ENCODE data around the gene MLN.

GRCh38 chr6:33752646-33753015 lies 51.2 kb downstream of the MLN start:
- TF ChIP-seq ZNF274 (IDR thresholded peaks at IDR 0.05; ENCODE audit: low read depth, low read length) (no peak), YY1 (IDR thresholded peaks at IDR 0.05; ENCODE audit: insufficient read depth, insufficient read length) (no peak)
